CD4-positive, alpha-beta T cell (primary cell): Measurements from ENCODE around the gene EPS15. TPM values are rescaled to one million over a fixed set of nuclear protein-coding genes. Genes with fewer than 3 reads are reported as not detected.
A peak's percentile ranks its signal among the peaks of the same experiment; 100 is the strongest.

Source experiments
- ATAC-seq: fragments of 200-7000 bp; cut with Tn5 transposase; one replicate; pipeline ENCODE4 v1.10.0; 2022; ENCODE audit warnings: mild to moderate bottlenecking; ENCODE audit not compliant: poor library complexity
- CTCF ChIA-PET: fragments of 350-600 bp; sonication (Branson Sonifier 250); formaldehyde crosslinking; loops from one replicate; lab custom pipeline; 2021; ENCODE audit warnings: antibody characterized with exemption, inconsistent platforms; lab: Charles Lee
- POLR2A ChIA-PET: fragments of 350-600 bp; sonication (Branson Sonifier 250); formaldehyde crosslinking; loops from one replicate; lab custom pipeline; 2021; ENCODE audit warnings: antibody characterized with exemption, inconsistent platforms; lab: Charles Lee
- DNase-seq, 14 experiments: peaks; one replicate each; pipeline ENCODE4 v3.0.0-alpha.2; 2013 to 2020; ENCODE audit warnings: mixed read lengths in 2 of 14
- H3K27ac ChIP-seq, 2 donors: one replicate each; pipeline versions ENCODE4 v1.5.1 to v1.7.0; 2013; ENCODE audit warnings: low read length in 2 of 2, low read depth in 1 of 2, mild to moderate bottlenecking in 1 of 2
- H3K27me3 ChIP-seq, 2 experiments: 1 replicate in 1 of 2; 2 replicates in 1 of 2; pipeline versions ENCODE4 v1.6.1 to v1.7.0; 2013; ENCODE audit warnings: low read length in 2 of 2, control low read depth in 1 of 2, mild to moderate bottlenecking in 1 of 2, moderate library complexity in 1 of 2; ENCODE audit not compliant: insufficient read depth in 2 of 2, control insufficient read depth in 1 of 2
- H3K36me3 ChIP-seq: one replicate; pipeline ENCODE4 v1.6.1; 2013; ENCODE audit warnings: low read length, control low read depth; ENCODE audit not compliant: insufficient read depth
- H3K4me1 ChIP-seq: one replicate; pipeline ENCODE4 v1.6.1; 2013; ENCODE audit warnings: low read length, control low read depth; ENCODE audit not compliant: insufficient read depth
- H3K4me3 ChIP-seq: one replicate; pipeline ENCODE4 v1.5.1; 2013; ENCODE audit warnings: mild to moderate bottlenecking, low read length, moderate library complexity
- H3K9me3 ChIP-seq, 2 experiments: 1 replicate in 1 of 2; 2 replicates in 1 of 2; pipeline versions ENCODE4 v1.6.1 to v1.7.0; 2013; ENCODE audit warnings: low read length in 2 of 2, mild to moderate bottlenecking in 2 of 2, control low read depth in 1 of 2, moderate library complexity in 1 of 2; ENCODE audit not compliant: control insufficient read depth in 1 of 2, insufficient read depth in 1 of 2
- H3K27ac Mint-ChIP-seq: one replicate; pipeline ENCODE4 v1.8.0; 2020; ENCODE audit warnings: mixed read lengths
- H3K27me3 Mint-ChIP-seq: one replicate; pipeline ENCODE4 v1.8.0; 2021; ENCODE audit warnings: mixed read lengths
- H3K36me3 Mint-ChIP-seq: one replicate; pipeline ENCODE4 v1.8.0; 2021; ENCODE audit warnings: low read depth, mixed read lengths
- H3K4me1 Mint-ChIP-seq: one replicate; pipeline ENCODE4 v1.8.0; 2021; ENCODE audit warnings: low read depth, mixed read lengths
- H3K4me3 Mint-ChIP-seq: one replicate; pipeline ENCODE4 v1.8.0; 2020; ENCODE audit warnings: mild to moderate bottlenecking, mixed read lengths
- H3K9me3 Mint-ChIP-seq: one replicate; pipeline ENCODE4 v1.8.0; 2020; ENCODE audit warnings: mixed read lengths
- intact Hi-C, 2 experiments: fragments of 100-400 bp; cut with DNase I in 1 of 2; cut with micrococcal nuclease in 1 of 2; formaldehyde crosslinking; loops; one replicate each; pipeline versions ENCODE4 v1.15.1 to v1.9.0; 2023 to 2025; cut with DNase I, micrococcal nuclease
- total RNA-seq, 174 experiments: library from RNA in 2 of 174; stranded (reverse) in 2 of 174; gene quantifications; one replicate each; pipeline ENCODE4 v1.2.3 and lab custom pipeline; 2021 to 2026
- TF ChIP-seq, protein P1 (sequence below): fragments of 200-600 bp; IDR thresholded peaks from one replicate; pipeline ENCODE4 v1.8.0; 2022; ENCODE audit warnings: antibody characterized with exemption, mild to moderate bottlenecking

EPS15 gene
- total RNA-seq, 2 experiments from 2014 or later, result 44.5 to 47.9 TPM

DNA sequence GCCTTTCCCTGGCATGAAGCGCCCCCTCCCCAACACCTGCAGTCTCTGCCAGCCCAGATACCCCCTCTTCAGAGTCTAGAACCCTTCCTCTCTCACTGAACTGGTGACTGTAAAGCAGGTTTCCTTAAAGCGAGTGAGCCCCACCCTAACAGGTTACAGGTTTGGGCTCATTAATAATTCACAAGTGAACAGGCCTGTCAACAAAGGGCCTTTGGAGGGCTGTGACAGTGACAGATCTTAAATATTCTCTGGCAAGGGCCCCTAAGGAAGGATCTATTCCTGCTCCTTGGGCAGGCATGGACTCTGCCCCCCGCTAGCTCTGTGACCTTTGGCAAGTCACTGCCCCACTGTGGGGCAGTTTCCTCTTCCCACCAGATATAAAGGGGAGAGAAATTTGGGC is 183.1 kb downstream of the EPS15 start:
- no peaks in the 10 kb centered on the region for H3K36me3 ChIP-seq
- H3K27ac ChIP-seq, result no peak overlapping the region
- DNase-seq (no peak), ATAC-seq (no peak)
- H3K4me3 ChIP-seq, result no peak overlapping the region
- H3K36me3 Mint-ChIP-seq, result no peaks in the 10 kb centered on the region
- peaks cover 4% of the 10 kb centered on the region for H3K4me1 Mint-ChIP-seq
- H3K9me3 ChIP-seq, result no peaks in the 10 kb centered on the region
- peaks cover 29% of the 10 kb centered on the region for H3K27me3 Mint-ChIP-seq
- TF ChIP-seq, protein P1, sequence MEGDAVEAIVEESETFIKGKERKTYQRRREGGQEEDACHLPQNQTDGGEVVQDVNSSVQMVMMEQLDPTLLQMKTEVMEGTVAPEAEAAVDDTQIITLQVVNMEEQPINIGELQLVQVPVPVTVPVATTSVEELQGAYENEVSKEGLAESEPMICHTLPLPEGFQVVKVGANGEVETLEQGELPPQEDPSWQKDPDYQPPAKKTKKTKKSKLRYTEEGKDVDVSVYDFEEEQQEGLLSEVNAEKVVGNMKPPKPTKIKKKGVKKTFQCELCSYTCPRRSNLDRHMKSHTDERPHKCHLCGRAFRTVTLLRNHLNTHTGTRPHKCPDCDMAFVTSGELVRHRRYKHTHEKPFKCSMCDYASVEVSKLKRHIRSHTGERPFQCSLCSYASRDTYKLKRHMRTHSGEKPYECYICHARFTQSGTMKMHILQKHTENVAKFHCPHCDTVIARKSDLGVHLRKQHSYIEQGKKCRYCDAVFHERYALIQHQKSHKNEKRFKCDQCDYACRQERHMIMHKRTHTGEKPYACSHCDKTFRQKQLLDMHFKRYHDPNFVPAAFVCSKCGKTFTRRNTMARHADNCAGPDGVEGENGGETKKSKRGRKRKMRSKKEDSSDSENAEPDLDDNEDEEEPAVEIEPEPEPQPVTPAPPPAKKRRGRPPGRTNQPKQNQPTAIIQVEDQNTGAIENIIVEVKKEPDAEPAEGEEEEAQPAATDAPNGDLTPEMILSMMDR, result no peak
- POLR2A ChIA-PET, result no interaction called here
- peaks cover 4 to 12% of the 10 kb centered on the region in 2 experiments for H3K27me3 ChIP-seq
- CTCF ChIA-PET, result interaction anchor here (0.7 kb wide), 2 partner anchors 67 to 320 kb away, joined by 3 to 4 read pairs; no protein-coding TSS in a partner anchor
- no peak overlapping the region for H3K27ac Mint-ChIP-seq
- intact Hi-C loops, result no loop called here
- H3K4me3 Mint-ChIP-seq, result no peak overlapping the region
- no peaks in the 10 kb centered on the region for H3K9me3 Mint-ChIP-seq
- H3K4me1 ChIP-seq, result no peaks in the 10 kb centered on the region

DNA sequence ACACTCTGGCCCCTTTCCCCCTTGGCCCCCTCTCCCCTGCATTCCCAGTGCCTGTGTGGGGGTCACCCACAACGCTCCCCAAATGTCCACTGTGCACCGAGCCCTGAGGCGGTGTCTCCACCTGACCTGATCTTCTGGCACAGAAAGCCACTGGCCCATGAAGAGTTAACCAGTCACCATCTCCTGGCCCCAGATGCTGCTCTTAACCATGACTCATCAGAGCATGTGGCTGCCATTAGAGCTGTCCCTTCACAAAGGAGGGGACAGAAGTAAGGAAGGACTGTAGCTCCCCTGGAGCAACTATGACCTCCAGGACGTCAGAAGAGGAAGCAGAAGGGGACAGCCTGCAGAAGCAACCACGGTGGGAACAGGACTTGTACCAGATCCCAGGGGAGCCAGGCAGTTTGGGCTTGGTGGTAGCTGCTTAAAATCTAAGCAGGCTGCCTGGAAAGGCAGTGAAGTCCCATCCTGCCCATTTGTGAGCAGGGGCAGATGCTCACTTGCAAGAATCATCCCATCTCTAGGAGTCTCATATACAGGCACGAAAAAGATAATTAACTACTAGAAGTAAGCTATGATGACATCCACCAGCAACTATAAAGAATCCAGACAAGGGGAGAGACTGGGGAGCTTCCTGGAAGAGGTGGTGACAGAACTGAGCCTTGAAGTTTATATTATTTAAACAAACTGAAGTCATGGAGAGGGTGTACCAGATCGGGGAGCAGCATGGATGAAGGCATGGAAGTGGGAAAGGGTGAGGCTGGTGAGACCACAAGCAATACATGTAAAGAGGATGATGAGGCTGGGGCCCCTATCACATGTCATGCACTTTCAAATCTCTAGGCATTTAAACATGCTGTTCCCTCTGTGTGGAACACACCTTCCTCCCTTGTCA is 187.6 kb downstream of the EPS15 start:
- H3K9me3 Mint-ChIP-seq, result no peaks in the 10 kb centered on the region
- H3K4me3 Mint-ChIP-seq, result peak overlapping the region; percentile 75
- TF ChIP-seq, protein P1, result no peak
- Histone ChIP-seq H3K27me3 (peaks cover 15 to 35% of the 10 kb centered on the region in 2 experiments), H3K9me3 (no peaks in the 10 kb centered on the region), H3K4me1 (peaks cover 5% of the 10 kb centered on the region), H3K4me3 (no peak overlapping the region), H3K27ac (no peak overlapping the region), H3K36me3 (no peaks in the 10 kb centered on the region)
- H3K4me1 Mint-ChIP-seq, result peaks cover 7% of the 10 kb centered on the region
- DNase-seq, result peak in 1 of 14 experiments; percentile 15
- intact Hi-C loops, result no loop called here
- ChIA-PET POLR2A (no interaction called here), CTCF (no interaction called here)
- H3K27me3 Mint-ChIP-seq, result peaks cover 48% of the 10 kb centered on the region
- no peaks in the 10 kb centered on the region for H3K36me3 Mint-ChIP-seq
- no peak overlapping the region for H3K27ac Mint-ChIP-seq
- no peak for ATAC-seq

DNA sequence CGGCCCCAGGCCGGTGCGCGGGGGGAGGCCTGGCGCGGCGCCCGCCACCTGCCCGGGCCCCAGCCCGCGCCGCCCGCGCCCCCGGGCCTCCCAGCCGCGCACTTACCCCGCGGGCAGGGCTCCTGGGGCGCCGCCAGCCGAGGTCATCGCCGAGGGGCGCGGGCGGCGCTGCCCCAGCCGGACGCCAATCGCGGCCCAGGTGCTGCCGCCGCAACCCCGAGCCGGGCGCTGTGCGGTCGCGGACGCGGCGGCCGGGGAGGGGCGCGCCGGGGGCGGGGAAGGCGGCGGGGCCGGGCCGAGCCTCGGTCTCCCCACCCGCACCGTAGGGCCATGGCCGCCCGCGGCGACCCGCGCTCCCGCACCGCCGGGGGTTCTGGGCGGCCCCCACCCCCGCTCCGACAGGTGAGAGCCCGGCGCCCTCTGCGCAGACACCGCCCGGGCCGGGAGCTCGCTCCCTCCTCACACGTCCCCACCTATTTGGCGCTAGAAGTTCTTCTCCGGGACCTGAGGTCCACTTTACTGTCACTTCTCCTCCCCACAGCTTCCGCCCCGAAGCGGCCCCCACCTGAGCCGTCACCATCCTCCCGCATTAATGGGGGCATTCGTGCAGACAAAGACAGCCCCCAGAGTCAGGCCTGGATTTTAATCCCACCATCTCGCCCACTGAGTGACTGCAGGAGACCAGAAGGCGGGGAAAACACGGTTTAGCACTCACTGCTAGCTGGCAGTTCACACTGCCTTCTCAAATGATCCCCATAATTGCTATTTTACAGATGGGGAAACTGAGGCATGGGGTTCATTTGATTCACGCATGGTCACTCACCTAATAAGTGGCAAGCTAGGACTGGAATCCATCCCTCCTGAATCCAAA is 188.5 kb downstream of the EPS15 start, which contains the start of gene TTC39A:
TTC39A (minus strand) TSS at position 232 of the 871 bp plus-strand sequence; CDS start at position 147, 85 bp downstream.
- ChIA-PET POLR2A (no interaction called here), CTCF (no interaction called here)

More for the DNA sequence above, 188.5 kb downstream of the EPS15 start, which contains the start of gene TTC39A:
- Mint-ChIP-seq H3K27ac (no peak within 1 kb of the TSS), H3K9me3 (no peaks in the 10 kb centered on the region), H3K4me3 (peak within 1 kb of the TSS; percentile 75), H3K4me1 (peaks cover 7% of the 10 kb centered on the region), H3K27me3 (peaks cover 56% of the 10 kb centered on the region), H3K36me3 (no peaks in the 10 kb centered on the region)
- no peak for DNase-seq
- Histone ChIP-seq H3K27ac (no peak within 1 kb of the TSS), H3K27me3 (peaks cover 17 to 35% of the 10 kb centered on the region in 2 experiments), H3K4me3 (no peak within 1 kb of the TSS), H3K9me3 (no peaks in the 10 kb centered on the region), H3K36me3 (no peaks in the 10 kb centered on the region), H3K4me1 (peaks cover 5% of the 10 kb centered on the region)
- TF ChIP-seq, protein P1, result no peak
- intact Hi-C loops, result no loop called here
- peak; percentile 29 for ATAC-seq
